Measurements from ENCODE around the gene ZBP1.

Gene ZBP1

GRCh38 chr20:57616143-57616951 is 3.9 kb downstream of the ZBP1 start:
- no peak for DNase-seq

GRCh38 chr20:57615445-57615811 is 4.8 kb downstream of the ZBP1 start:
- no peak for DNase-seq

- DNase-seq, result no peak
Observed at GRCh38 chr20:57614490-57615444, 5.5 kb downstream of the ZBP1 start.

GRCh38 chr20:57613481-57613921 is 6.7 kb downstream of the ZBP1 start:
- no peak for DNase-seq

GRCh38 chr20:57612916-57613315 is 7.3 kb downstream of the ZBP1 start:
- DNase-seq, result no peak

GRCh38 chr20:57612436-57612835 is 7.8 kb downstream of the ZBP1 start:
- no peak for DNase-seq

- DNase-seq, result no peak
Observed at GRCh38 chr20:57611586-57612311, 8.5 kb downstream of the ZBP1 start.

GRCh38 chr20:57610261-57610952 is 9.8 kb downstream of the ZBP1 start:
- no peak for DNase-seq

GRCh38 chr20:57609842-57610167 is 10.4 kb downstream of the ZBP1 start:
- no peak for DNase-seq

- DNase-seq, result no peak
Observed at GRCh38 chr20:57609086-57609841, 11.0 kb downstream of the ZBP1 start.

GRCh38 chr20:57608516-57608915 is 11.7 kb downstream of the ZBP1 start:
- DNase-seq, result no peak

GRCh38 chr20:57605878-57606277 is 14.3 kb downstream of the ZBP1 start:
- no peak for DNase-seq

GRCh38 chr20:57605045-57605444 is 15.2 kb downstream of the ZBP1 start:
- no peak for DNase-seq

- DNase-seq, result no peak
Observed at GRCh38 chr20:57603120-57603519, 17.1 kb downstream of the ZBP1 start.

GRCh38 chr20:57601737-57602136 is 18.5 kb downstream of the ZBP1 start:
- no peak for DNase-seq

- DNase-seq, result no peak
Observed at GRCh38 chr20:57601211-57601570, 19.0 kb downstream of the ZBP1 start.

GRCh38 chr20:57600320-57601210 is 19.7 kb downstream of the ZBP1 start:
- DNase-seq, result no peak

- DNase-seq, result no peak
Observed at GRCh38 chr20:57598491-57598890, 21.7 kb downstream of the ZBP1 start.

- DNase-seq, result no peak
Observed at GRCh38 chr20:57598060-57598459, 22.2 kb downstream of the ZBP1 start.

- DNase-seq, result peak; percentile 61
Observed at GRCh38 chr20:57596998-57597939, 23.0 kb downstream of the ZBP1 start.

Data from NCI-H2171 (cell line).